ENCODE data around the gene CLSTN2.

CLSTN2 gene

DNA sequence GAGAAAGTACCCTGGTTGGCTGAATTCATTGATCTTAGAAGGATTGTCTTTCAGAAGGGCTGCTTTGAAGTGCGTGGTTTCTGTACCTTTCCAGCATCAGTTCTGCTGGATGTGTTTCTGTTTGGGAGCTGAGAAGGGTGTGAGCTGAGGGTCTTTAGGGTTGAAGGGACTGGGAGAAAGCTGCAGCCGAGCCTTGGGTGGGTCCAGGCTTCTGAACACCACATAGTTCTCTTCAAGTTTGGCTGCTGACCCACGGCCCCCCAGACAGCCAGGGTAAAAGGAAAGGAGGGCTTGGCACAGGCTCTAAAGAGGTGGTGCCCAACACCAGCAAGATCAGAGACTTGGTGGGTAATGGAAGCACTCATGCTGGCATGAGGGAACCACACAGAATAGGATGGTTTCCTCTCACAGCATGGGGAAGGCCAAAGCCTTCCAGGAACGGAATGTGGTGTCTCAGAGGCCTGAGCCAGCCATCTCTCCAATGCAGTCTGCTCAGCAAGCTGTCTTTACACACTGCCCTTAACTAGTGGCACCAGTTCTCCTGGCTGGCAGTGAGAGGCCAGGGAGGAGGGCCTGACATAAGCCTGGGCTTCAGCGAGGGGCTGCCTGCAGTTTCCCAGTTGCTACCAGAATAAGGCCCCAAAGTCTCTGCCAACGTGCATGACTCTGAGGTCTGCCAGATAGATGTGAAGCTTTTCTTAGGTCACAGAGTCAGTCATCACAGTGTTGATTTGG lies 503.9 kb downstream of the CLSTN2 start:
- in situ Hi-C loops (cut with HindIII; ENCODE audit: low sequenced_read_pairs), result no loop called here

DNA sequence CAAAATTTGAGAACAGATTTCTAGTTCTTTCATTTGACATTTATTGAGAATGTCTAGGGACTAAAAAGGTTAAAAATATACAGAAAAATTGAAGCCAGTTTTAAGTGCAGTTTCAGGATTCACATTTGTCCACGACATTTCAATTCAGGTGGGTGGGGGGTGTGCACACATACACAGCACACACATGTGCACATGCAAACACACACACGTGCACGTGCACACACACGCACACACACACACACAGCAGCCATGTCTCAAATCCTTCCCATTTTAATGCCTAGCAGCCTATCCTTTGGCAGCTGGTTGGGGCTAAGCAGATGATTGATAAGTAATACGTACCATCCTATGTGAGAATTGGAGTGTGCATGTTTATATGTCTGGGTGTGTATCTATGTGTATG lies 504.5 kb downstream of the CLSTN2 start:
- in situ Hi-C loops (cut with HindIII; ENCODE audit: low sequenced_read_pairs), result no loop called here

DNA sequence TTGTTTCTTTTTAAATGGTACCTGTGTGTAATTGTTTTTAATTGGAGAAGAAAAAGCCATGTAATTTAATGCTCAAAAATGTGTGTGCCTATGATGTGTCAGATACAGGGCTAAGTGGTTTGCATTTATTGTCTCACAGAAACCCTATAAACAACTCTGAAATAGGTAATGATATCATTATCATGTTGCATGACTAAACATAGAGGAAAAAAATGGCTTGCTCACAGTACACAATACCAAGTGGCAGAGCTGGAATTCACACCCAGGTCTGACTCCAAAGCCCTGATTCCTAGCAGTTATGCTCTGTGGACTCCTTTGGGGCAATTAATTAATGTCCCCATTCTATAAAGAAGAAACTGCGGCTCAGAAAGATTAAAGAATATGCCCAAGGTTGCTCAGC lies 505.5 kb downstream of the CLSTN2 start:
- in situ Hi-C loops (cut with HindIII; ENCODE audit: low sequenced_read_pairs), result no loop called here

DNA sequence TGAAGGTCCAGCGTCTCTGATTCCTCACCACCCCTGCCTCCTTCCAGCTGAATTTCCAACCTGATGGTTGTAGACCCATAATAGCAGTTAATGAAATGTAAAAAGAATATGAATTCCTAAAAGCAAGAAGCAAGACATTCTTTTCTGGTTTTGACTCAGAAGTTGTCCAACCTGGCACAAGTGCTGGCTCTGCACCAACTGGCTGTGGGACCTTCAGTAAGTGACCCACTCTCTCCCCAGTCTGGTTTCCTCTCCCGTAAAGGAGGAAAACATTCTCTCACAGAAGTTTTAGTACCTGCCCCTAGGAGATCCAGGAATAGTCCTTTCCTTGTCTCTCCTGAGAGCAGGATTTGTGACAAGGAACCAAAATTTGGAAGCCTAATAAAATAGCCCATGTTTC lies 506.0 kb downstream of the CLSTN2 start:
- in situ Hi-C loops (cut with HindIII; ENCODE audit: low sequenced_read_pairs), result no loop called here

DNA sequence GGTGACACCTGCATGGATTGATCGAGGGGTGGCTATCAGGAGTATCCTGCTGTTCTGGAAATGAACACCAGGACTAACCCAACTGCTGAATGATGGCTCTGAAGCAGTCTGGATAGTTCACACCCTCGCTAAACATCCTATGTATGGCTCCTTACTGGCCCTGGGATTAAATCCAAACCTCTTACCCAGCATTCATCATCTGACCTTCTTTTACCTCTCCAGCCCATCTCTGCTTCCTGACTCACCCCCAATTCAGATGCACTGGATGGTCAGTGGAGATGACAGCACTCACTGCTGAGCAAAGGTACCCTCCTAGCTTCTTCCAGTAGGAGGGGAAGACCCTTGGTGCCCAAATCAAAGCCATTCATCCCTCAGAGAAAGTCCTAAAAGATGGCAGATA lies 507.6 kb downstream of the CLSTN2 start:
- in situ Hi-C loops (cut with HindIII; ENCODE audit: low sequenced_read_pairs), result no loop called here

DNA sequence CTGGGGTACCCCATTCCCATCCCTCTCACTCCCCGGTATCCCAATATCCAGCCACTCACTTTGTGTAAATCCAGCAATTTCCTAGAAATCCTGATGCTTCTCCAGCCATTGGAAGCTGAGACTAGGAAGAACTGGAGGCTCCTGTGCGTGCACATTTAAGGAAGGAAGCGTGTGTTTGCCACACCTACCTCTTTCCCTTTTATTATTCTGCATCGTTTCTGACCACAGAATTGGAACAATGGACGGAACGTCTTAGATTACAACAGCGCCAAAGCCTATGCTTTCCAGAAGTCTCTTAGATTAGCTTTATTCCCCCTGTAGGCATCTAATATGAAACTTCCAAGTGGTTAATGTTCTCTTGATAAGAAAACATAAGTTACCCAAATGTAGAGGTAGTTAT lies 508.1 kb downstream of the CLSTN2 start:
- in situ Hi-C loops (cut with HindIII; ENCODE audit: low sequenced_read_pairs), result no loop called here

DNA sequence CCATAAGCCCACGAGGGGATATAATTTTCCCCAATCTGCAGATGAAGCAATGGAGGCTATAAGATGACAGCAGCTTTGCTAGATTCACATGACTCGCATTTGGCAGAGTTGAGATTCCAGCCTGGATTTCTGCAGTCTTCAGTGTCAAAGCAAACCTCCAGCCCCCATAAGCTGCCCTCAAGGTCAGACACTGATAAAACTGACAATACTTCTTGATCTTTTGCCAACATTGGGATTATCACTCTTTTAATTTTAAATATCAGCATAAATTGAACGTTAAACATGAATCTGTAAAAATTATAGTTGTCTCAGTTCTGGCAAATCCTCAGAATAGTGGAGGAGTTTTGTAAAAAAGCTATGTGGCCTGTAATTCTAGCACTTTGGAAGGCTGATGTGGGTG lies 508.8 kb downstream of the CLSTN2 start:
- in situ Hi-C loops (cut with HindIII; ENCODE audit: low sequenced_read_pairs), result no loop called here

DNA sequence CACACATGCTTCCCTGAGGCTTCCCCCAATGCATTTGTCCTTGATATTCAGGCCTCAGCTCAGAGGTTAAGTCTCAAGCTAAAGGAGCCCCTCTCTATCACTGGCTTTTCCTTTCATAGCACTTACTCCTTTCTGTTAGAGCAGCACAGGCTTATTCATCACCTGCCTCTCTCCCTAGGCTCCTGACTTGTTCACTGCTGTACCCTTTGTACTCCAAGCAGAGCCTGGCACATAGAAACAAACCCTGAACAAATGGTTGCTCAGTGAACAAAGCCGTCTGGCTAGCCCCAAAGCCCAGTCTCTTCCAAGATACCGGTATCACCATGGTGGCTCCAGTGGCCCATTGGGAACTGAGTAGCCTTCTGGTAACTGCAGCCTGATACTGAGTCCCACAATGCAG lies 511.7 kb downstream of the CLSTN2 start:
- in situ Hi-C loops (cut with HindIII; ENCODE audit: low sequenced_read_pairs), result no loop called here

DNA sequence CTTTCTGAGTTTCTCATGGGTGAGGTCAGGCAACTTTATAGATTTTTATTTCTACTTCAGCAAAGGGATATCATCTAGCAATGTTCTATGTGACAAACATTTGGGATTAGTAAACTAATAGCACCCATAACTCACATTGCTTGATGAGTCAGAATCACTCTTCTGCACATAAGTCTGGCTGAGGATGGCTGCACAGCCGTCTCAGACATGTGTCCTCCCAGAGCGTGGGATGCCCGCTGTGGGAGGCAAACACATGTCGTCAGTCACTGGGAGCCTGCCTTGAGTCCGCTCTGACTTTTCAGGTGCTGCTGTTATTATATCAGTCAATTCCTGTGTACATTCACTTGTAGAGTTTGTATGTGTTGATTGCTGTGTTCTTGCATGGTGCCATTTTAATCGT lies 512.2 kb downstream of the CLSTN2 start:
- in situ Hi-C loops (cut with HindIII; ENCODE audit: low sequenced_read_pairs), result no loop called here

DNA sequence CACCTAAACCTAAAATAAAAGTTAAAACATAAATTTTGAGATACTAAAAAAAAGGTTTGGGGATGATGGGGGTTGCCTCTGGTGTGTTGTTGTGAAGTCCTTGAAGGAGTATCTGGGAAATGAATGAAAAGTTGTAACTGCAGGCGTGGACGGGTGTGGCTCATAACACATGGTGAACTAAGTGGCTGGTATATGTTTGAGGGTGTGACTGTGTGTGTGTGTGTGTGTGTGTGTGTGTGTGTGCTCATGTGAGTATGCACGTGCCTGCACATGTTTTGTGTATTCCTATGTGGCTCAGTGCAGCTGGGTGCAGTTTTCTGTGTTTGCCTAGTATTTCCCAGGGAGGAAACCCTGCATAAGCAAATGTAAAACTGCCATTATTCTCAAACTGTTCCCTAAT lies 513.0 kb downstream of the CLSTN2 start:
- in situ Hi-C loops (cut with HindIII; ENCODE audit: low sequenced_read_pairs), result no loop called here

DNA sequence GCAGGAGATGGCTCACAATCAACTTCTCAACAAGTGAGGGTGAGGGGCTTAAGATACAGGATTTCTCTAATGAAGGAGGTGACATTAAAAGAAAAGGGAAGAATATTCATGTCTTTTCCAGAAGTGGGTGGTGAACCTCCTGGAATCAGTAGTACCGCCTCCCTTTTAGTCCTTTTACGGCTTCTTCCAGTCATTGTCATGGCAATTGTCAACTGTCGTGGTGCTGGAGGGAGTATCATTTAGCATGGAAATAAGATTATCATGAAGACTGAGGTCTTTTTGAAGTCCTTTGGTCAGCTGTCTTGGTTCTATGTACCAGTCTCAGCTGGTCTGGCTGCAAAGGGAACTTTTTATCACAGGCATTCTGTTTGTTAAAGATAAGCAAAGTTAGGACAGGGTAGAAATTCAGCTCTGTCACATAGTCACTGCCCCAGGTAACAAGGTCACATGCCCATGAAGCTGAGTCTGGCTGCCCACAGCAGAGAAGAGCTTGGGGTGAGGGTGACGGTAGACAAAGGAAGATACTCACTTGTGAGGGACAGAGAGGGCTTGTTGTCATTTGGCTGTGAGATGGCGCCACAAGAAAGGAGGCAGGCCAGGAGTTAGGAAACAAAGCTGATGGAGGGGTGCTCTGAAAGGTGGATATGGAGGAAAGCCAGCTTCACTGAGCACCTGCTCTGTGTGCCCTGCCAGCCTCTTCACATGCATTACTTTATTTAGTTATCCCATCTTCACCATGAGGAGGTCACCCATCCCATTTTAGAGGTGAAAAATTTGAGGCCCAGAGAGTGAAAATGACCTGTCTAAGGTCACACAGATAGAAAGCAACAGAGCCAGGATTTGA lies 514.6 kb downstream of the CLSTN2 start:
- in situ Hi-C loops (cut with HindIII; ENCODE audit: low sequenced_read_pairs), result no loop called here

DNA sequence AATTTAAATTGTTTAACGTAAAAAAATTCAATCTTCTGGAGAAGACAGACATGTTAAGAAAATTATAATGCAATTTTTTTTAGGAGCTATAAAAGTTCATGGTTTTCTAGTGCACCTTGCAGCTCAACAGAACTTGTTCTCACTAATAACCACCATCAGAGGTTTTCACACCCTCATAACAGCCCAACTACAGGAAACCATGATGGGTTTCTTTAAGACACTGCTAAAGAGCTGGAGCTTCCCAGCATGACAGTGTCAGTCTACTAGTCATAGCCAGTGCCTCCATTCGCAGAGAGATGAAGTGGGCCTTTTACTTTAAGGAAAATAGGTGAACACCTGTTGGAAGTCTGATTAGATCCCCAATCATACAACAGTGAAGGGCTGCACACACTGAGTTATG lies 518.8 kb downstream of the CLSTN2 start:
- in situ Hi-C loops (cut with HindIII; ENCODE audit: low sequenced_read_pairs), result no loop called here

DNA sequence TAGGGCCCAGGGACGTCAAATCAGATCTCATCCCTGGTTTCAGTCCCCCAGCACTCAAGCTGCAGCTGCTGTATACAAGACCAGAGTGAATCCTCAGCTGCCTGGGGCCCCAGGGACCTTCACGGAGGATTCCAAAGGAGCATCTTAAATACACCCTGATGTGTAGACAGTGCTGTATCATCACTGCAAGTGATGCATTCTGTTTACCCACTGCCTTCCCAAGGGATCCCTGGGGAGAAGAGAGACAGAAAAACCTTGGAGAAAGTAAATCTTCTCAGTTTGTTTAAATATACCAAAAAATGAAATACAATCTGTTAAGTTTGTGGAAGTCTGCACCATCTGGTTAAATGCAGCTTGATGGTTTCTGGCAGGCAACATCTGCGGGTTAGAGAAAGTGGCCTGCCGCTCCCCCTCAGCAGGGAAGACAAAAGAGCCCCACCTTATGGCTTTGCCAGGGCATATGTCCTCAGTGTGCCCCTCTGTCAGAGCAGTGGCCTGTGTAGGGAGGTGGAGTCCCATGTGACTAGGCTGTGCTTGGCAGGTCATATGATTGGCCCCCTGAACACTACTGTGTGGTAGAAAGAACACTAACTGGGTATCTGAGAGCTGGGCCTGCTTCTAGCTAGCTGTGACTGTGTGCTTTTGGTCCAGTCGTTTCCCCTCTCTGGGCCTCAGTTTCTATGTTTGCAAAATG lies 520.7 kb downstream of the CLSTN2 start:
- in situ Hi-C loops (cut with HindIII; ENCODE audit: low sequenced_read_pairs), result no loop called here

DNA sequence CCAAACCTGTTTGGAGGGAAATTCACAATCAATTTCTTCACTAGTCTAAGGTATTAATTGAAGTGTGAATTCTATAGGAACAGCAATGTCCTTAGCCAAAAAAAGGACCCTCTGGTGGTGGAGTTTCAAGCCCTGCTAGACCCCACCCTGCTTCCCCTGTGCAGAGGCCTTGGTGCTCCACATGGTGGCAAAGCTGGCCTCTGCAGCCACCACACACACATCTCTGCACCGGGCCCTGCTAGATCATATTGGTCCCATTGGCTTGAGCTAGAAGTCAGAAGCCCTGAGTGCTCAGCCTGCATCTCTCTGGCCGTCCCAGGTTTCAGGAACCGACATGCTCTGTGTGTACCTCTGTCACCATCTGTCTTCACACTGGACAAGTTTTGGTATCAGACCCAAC lies 522.0 kb downstream of the CLSTN2 start:
- in situ Hi-C loops (cut with HindIII; ENCODE audit: low sequenced_read_pairs), result no loop called here

DNA sequence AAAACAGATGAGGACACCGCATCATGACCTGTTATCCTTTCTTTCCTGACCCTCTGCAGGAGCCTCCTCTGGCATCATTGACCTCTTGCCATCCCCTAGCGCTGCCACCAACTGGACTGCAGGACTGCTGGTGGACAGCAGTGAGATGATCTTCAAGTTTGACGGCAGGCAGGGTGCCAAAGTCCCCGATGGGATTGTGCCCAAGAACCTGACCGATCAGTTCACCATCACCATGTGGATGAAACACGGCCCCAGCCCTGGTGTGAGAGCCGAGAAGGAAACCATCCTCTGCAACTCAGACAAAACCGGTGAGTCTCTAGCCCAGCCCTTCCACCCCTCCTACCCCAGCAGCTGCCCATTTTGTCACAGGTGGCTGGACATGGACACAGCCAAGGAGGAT lies 524.5 kb downstream of the CLSTN2 start:
- in situ Hi-C loops (cut with HindIII; ENCODE audit: low sequenced_read_pairs), result no loop called here

DNA sequence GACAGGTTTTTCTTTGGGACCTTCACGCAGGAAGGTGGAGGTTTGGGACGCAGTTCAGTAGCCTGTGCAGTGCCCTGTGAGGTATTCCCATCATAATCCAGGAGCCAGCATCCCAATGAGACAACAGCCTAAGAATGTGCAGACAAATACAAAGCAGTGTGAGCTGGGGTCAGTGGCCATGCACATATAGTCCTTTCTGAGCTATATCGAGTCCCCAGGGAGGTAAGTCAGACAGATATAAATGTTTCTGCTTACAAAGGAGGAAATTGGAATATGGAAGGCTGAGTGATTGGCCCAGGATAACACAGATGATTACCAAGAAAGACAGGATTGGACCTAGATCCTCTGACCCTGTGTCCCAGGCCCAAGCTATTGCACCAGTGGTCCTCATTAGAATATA lies 526.3 kb downstream of the CLSTN2 start:
- in situ Hi-C loops (cut with HindIII; ENCODE audit: low sequenced_read_pairs), result no loop called here

DNA sequence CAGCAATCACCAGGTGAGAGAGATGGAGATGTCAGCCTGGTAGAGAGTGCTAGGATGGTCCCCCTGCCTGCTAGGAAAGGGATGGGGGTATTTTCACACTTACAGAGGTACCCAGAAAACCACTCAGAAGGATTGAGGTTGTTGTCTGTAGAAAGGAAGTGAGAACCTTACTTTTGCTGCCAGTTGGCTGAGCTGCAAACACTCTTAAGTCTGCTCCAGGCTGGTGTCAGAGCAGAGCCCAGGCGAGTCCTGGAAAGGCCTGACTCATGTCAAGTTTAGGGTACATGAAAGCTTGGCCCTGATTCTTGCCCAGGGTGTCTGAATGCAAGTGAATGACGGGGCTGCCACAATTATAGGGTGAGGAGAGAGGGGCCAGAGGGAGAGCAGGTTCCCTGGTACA lies 528.4 kb downstream of the CLSTN2 start:
- in situ Hi-C loops (cut with HindIII; ENCODE audit: low sequenced_read_pairs), result no loop called here

DNA sequence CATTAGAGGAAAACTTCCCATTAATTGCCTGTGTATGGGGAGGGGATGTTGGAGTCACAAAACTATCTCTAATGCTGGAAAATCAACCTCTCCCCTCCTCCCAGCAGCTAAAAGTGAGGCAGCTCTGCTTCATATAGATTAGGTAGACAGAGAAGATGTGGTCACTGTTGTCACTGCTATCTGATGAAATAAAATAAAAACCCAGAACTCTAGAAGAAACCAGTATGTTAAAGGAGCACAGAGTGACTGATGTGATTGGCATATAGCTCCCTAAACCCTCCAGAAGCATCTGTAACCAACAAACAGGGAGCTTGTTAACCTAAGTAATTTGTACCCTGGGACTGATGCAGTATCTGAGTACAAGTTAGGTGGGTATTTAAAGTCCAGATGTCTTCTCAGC lies 531.0 kb downstream of the CLSTN2 start:
- in situ Hi-C loops (cut with HindIII; ENCODE audit: low sequenced_read_pairs), result no loop called here

DNA sequence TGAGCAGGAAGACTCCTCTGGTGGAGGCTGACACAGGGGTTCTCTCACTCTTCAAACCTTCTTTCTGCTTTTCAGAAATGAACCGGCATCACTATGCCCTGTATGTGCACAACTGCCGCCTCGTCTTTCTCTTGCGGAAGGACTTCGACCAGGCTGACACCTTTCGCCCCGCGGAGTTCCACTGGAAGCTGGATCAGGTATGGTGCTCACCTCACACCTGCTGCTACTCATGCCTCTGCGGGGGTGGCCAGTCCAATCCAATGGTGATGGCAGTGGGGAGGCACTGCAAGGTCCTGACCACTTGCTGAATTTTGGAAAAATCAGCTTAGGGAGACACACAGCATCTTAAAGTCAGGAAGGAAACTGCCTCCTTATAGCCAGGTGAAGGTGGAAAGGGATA lies 531.5 kb downstream of the CLSTN2 start:
- in situ Hi-C loops (cut with HindIII; ENCODE audit: low sequenced_read_pairs), result no loop called here

DNA sequence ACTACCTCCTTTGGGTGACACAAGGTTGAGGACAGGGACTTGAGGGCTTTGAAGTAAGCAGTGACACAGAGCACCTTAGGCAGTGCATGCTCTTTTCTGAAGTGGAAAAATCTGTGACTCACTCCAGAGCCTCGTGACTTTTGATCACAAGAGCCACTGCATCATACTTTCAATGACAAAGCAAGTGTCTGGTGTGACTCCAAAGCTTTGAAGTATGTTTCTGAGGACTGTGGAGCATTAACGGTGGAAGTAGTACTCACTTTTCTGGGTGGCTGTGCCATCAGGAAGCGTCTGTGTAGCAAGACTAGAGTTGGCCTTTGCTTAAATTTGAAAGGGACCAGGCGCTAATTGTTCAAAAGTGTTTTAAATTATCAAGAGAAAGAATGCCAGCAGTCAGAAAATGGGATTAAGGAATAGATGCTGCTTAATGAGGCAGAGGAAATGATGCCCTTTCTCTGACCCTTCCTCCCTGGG lies 532.2 kb downstream of the CLSTN2 start:
- in situ Hi-C loops (cut with HindIII; ENCODE audit: low sequenced_read_pairs), result no loop called here

DNA sequence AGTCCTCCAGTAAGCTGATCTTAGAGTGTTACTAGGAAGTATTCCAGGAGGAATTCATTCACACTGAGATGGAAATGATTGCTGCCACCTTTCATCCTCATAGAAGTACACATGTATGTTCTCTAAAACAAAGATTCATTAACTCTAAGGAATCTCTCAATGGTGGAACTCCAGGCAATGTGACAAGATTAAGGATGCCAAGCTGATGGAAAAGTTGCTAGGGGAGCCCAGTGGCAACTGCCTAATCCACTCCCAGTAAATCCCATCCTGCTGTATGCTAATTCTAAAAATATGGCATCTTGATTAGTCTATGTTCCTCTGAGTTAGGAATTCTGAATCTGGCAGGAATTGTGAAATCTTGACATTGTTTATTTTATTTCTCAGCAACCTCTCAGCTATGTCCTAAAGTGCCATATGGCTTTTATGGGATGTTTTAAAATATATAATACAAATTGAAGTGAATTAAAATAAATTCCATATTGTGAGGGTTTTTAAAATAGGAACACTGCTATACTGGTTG lies 532.9 kb downstream of the CLSTN2 start:
- in situ Hi-C loops (cut with HindIII; ENCODE audit: low sequenced_read_pairs), result no loop called here

DNA sequence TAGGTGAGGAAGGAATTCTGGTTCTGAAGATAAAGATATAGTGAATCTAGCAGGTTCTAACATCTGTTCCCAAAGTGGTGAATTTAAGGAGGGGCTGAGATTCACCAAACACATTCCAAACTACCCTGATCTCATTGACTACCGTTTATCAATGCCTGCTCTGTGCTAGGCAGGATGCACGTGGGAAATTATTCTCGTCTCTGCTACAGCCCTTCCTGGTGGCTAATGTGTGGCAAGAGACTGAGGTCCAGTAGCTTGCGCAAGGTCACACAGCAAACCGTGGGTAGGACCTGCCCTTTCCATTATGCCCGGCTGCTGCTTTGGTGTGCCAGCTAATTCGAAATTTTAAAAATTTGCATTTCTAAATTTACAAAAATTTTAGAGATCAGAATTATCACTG lies 533.4 kb downstream of the CLSTN2 start:
- in situ Hi-C loops (cut with HindIII; ENCODE audit: low sequenced_read_pairs), result no loop called here

All from DLD1 (cell line).